Eye (tissue), 1 donor: ENCODE results near the gene EEF1AKMT3.

ENCODE experiments used
- DNase-seq: peaks from one replicate; pipeline ENCODE4 v3.0.0-alpha.2; 2015

Gene EEF1AKMT3

DNA sequence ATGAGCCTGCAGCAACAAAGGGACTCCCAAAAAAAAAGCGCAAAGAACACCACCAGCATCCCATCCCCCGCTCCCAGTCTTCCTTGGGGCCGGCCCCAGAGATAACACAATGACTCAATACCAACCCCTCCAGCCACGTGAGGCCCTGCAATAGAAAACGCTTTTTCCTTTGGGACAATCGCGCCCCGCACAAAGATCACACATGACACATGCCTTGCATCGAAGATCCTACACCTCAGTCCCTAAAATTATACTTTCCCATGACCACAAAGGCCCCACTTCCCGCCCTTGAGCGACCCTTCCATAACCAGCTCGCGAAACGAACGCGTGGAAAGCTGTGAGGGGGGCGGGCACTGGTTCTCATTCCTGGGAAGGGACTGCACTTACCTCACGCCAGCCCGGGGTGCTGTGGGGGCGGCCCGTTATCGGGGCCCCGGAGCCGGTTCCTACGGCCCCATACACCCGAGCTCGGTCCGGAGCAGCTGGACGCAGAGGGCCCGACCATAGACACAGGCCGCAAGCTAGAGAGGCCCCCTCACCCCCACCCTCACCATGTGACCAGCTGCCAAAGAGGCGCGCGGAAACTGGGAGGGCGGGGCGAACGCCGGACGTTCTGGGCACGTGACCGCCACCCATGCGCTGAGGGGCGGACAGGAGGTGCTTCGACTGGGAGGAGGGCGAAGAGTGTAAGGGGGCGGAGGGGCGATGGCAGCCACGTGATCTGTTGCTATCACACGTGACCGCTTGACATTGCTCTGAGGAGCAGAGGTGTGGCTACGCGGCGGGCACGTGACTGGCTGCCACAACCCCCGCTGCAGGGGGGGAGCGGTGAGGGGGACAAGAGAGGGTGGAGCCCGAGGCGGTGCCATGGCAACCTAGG lies 20.4 kb upstream of the EEF1AKMT3 start, which contains the start of gene CDK4:
TSS of gene CDK4 (minus strand) at position 523 of the 880 bp plus-strand sequence. CDS start 593 bp downstream, outside the sequence.
- peak; percentile 99 for DNase-seq

DNA sequence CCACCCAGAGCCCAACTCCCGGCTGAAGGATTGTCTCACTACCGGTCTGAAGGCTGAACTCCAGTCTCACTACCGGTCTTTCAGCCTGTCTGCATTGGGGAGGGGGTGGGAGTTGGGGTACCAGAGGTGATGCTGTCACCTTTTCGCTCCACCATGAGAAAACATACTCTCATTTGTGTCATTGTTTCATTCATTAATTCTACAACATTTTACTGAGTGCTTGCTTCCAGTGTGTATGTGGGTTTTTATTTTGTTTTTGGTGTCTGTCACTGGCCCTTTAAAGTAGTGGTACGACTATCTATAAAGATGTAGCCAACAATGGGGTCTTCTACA lies 19.8 kb upstream of the EEF1AKMT3 start:
- no peak for DNase-seq

DNA sequence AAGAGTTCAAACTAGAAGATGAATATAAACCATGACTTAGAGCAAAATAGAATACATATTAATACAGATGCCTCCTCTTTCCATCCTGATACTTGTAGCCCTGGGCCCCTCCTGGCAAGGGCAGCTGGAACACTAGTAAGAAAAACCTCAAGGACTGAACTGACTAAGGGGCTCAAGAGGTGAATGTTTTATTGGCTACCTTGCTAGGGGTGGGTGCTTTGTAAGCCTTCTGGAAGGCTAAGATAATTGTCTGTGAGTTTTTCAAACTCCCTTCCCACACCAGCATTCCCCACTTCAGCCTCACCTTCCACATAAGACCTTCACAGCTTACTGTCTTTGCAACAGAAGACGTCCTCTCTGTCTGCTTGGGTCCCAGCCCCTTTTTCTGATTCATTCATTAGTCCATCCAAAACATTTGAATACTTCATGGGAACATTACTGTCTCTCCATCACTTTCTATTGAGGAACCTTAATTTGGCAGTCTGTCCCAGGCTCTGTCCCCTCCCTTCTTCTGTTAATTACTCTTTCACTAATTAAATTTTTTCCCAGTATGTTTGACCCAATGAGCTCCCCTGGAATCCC lies 18.6 kb upstream of the EEF1AKMT3 start:
- DNase-seq, result no peak

DNA sequence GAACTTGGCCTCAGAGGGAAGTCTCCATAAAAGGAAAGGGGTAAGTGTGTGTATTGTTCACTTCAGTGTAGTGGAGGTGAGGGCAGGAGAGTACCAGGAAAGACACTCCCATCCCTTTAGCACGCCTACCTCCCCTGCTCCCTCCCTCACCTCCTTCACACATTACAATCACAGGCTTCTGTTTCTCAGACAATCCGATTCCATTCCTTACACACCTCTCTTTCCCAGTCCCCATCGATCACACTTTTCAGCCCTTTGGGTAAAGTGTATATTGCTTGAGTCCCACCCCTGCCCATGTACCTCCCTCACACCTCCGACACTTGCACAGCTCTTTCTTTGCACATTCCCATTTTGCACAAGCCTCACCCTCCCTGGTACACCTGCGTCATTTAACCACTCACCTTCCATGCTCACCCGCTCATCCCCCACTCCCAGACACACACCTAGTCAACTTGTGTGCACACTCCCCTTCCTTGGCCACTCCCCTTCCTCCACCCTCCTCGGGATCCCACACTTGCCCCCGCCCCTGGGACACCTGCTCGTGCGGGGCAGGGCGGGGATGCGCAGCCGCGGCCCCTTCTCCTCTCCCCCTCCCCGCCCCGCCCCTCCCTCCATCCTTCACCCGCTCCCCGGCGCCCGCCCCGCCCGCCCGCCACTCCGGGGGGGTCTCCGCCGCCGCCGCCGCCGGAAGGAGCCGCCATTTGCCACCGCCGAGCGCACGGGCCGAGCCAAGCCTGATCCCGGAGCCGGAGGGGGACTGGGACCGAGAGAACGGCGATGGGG lies 17.8 kb upstream of the EEF1AKMT3 start, which contains the start of gene MARCHF9:
TSS of gene MARCHF9 (plus strand) at position 693 of the 783 bp plus-strand sequence. CDS start 426 bp downstream, outside the sequence.
- peak; percentile 75 for DNase-seq

DNA sequence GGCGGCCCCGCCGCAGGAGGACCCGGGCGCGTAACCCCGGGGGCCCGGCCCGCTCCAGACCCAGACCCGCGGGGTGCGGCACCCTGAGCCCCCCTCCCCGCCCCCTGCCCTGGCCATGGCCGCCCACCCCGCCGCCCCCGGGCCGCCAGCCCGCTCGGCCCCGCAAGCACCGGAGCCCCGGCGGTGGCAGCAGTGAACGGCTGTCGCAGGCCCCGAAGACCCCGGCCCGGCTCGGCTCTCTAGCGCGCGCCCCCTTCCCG lies 17.3 kb upstream of the EEF1AKMT3 start:
- DNase-seq, result no peak

DNA sequence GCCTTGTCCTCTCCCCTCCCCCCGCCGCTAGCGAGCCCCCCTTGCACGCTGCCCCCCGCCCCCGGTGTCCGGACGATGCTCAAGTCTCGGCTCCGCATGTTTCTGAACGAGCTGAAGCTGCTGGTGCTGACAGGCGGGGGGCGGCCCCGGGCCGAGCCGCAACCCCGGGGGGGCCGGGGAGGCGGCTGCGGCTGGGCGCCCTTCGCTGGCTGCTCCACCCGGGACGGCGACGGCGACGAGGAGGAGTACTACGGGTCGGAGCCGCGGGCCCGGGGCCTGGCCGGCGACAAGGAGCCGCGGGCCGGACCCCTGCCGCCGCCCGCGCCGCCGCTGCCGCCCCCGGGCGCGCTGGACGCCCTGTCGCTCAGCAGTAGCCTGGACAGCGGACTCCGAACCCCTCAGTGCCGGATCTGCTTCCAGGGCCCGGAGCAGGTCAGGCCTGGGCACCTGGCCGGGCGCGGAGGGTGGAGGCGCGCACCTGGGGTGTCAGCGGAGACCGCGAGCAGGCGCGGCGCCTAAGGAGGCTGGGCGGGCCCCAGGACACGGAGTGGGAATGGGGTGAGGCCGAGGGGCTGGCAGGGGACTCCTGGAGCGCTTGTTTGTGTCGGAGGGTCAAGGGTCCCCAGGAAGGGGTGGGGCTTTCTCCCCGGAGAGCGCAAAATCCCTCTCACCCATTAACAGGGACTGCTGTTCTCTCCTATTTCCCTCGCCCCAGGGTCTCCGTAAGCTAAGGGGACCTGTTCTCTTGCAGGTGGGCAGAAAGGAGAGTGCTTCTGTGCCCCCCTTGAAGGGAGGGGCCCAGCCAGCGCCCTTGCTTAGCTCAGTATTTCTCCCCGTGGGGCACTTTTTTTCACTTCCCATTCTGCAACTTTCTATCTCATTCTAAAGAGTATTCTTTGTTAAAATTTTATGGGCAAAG lies 16.7 kb upstream of the EEF1AKMT3 start:
- DNase-seq, result peak; percentile 47

DNA sequence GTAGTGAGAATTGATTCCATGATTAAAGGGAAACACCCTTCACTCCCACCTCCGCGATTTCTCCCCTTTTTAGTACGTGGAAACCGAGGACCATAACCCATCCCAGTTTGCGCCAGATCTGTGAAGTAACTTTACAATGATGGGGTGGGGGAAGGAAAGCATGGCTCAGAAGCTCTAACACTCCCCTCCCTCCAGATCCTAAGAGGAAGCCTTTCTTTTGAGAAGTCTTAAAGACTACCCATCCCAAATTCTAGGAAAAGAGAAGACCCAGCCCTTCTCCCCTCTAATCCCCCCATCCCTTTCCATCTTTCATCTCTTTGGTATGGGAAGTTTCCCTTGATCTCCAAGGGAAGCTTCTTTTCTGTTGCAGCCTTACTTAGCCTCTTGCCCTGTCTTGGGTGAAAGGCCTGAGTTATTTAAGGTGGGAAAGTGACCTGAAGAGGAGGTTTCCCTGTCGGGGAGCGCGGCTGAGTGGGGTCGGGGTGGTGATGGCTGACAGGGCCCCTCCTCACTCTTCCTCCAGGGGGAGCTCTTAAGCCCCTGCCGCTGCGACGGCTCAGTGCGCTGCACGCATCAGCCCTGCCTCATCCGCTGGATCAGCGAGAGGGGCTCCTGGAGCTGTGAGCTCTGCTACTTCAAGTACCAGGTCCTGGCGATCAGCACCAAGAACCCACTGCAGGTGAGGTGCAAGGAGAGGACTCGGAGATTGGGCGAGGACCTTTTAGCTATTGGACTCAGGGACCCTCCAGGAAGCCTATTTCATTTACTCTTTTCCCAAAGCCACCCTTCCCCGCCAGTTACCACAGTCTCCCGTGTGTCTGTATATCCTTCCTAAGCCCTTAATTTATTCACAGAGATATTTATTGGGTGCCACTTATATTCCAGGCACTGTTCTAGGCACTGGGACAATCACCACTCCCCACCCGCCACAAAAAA lies 15.7 kb upstream of the EEF1AKMT3 start:
- peak; percentile 69 for DNase-seq

DNA sequence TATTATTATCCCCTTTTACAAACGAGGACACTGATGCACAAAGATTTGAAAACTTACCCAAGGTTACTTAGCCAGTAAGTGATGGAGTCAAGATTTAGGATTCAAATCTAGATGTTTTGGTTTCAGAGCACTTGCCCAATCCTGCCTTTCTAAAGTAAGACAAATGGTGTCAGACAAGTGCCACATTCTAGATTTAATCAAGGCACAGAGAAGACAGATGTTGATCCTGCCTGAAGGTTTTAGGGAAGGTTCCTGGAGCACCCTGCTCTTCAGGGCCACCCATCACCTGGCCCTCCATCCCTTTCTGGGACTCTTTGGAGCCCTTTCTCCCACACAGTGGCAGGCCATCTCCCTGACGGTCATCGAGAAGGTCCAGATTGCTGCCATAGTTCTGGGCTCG lies 14.6 kb upstream of the EEF1AKMT3 start:
- DNase-seq, result no peak

DNA sequence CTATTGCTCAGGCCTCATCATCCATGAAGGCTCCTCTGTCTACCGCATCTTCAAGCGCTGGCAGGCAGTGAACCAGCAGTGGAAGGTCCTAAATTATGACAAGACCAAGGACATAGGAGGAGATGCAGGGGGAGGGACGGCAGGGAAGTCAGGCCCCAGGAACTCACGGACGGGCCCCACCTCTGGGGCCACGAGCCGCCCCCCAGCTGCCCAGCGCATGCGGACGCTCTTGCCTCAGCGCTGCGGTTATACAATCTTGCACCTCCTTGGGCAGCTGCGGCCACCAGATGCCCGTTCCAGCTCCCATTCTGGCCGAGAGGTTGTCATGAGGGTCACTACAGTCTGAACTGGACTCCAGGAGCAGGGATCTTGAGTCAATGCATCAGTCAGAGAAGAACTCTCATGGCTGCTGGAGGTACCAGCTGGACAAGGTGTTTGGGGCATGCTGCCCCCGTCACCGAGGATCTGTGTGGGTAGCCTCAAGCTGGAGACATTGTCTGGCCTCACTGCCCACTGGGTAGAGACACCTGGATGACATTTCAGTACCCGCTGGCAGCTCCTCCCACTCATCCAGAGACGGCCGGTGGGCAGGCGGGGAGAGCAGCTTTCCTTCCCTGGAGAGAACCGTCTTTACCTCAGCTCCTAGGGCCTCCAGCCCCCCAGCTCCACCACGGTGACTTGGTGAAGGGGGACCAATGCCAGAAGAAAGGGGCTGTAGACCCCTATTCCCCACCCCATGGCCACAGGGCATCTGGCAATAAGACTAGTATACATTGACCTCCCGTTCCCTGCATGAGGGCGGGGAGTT lies 13.7 kb upstream of the EEF1AKMT3 start:
- no peak for DNase-seq

DNA sequence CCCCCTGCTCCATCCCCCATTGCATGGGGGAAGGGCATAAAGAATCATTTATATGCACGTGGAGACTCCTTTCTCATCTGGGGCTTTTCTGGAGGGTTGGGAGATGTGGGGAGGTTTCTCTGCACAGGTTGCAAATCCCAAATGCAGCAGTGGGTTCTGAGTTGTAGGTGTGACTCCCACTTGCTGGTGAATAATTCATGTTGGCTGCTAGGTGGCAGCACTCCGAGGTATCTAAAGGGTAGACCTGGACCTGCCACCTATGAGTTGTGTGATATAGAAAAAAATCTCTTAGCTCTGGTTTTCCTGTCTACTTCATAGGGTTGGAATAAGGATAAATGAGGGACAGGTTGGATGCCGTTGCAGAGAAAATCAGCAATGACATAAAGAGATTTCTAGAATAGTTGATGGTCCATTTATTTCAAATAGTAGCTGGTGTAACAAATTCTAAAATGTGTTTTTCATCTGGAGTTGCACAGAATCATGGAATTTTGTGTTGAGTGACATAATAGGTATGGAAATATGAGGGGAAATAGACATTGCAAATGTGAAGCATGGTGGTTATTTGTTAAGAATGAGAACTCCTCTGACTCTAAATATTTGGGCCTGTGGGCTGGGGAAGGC lies 12.9 kb upstream of the EEF1AKMT3 start:
- DNase-seq, result no peak

DNA sequence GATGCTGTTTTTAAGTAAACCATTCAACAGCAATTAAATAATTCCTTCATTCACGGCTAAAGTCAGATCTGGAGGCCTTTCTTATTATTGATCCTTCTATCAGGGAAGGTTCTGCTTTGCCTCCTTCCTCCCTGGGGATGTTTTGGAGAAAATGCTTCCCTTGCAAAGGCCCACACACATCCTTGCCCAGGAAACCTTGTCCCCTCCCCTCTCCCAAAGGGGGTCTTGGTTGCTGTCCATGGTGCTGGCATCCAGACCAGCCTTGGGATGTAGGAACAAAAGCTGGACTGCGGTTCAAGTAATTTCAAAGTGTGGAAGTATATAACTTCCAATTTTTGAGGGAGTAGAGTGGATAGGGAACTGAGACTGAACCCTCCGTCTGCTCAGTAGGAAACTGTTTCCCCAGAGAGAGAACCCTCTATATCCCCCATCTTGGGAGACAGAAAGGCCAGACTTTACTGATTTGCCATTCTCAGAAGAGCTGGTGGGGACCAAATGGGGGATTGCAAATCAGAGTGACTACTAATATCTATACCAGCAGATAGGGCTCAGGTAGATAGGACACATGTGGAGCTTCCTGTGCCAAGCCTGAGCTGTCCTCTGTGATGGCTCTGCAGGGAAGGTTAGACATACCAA lies 11.9 kb upstream of the EEF1AKMT3 start:
- peak; percentile 63 for DNase-seq

DNA sequence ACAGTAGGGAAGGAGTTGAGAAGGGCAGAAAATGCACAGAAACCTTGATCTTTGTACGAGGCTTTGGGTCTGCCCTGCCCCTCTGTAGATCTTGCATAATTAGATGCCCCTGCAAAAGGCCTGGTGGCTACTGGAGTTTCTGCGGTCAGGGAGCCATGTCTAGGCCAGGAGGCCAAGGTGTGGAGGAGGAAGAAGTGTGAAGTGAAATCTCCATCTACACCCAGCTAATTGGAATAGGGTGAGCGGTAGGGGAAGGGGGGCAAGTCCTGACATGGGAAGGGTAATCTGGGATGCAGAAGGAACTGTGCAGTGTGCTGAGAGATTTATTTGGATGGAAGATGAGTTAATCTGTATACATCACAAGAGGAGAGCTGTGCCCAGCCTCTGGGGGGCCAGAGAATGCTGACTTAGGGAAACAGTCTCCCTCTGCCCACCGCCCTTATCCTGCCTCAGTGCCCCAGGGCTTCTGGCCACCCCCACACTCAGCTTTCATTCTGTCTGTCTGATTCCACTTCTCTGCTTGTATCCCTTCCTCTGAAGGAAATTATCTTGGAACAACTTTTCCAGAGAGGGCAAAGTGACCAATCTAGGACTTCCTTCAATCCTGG lies 10.9 kb upstream of the EEF1AKMT3 start:
- DNase-seq, result no peak

DNA sequence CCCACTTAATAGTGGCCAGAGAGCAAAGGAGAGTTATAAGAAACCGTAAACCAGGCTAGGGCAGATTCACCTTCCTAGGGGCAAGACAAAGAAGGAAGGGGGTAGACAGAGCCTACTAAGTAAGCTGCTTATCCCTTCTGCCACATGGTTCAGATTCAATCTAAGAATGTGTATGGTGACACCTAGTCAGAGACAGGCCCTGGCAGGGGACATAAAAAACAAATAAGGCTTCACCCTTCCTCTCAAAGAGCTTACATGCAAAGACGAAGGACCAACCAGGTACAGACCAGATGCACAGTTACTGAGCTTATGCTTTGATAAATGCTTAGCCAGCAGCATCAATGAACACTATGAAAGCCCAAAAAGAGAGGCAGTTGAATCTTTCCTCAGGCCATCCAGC lies 10.0 kb upstream of the EEF1AKMT3 start:
- no peak for DNase-seq

DNA sequence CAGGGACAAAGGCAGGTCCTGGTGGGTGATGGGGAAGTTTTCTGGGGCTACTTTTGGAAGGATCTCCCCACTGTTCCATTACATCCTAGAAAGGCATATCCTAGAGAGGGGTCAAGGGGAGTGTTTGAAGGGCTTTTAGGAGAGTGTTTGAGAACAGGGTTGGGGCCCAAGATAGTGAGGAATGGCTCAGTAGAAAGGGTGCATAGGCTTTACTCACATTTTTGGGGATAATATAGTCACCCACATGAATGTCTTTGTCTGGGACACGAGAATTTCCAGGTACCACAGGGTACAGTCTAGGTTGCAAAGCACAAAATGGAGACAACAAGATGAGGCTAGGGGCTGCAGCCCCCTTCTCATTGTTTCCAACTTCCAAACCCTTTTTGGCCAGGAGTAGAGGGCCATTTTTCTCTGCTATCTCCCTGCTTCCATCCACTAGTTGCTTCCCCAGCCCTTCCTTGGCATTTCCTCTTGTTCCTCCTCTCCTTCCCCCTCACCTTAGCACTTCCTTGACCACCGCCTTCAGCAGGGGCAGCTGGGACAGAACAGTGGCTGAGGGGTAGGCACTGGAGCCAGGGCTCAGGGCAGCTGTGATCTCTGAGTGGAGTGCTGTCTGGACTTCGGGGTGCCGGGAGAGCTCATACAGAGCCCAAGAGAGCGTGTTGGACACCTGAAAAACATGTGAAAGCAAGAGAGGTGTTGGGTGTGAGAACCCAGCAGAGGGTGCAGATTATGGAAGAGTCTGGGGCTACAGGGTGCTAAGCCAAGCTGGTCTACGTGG lies 8.3 kb upstream of the EEF1AKMT3 start:
- no peak for DNase-seq

DNA sequence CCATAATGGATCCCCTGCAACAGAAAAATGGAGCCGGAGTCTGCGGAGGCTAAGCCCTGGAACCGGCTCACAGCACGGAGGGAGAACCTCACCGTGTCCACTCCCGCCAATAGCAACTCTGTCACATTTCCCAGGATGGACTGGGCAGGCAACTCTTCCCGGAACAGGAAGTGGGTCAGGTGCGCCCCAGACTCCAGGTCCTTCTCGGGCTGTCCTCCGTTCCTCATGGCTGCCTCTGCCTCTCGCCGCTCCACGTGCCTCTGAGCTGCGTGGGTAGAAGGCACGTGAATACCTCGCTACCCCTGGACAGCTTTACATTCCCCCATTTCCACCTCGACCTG lies 7.8 kb upstream of the EEF1AKMT3 start:
- DNase-seq, result no peak

DNA sequence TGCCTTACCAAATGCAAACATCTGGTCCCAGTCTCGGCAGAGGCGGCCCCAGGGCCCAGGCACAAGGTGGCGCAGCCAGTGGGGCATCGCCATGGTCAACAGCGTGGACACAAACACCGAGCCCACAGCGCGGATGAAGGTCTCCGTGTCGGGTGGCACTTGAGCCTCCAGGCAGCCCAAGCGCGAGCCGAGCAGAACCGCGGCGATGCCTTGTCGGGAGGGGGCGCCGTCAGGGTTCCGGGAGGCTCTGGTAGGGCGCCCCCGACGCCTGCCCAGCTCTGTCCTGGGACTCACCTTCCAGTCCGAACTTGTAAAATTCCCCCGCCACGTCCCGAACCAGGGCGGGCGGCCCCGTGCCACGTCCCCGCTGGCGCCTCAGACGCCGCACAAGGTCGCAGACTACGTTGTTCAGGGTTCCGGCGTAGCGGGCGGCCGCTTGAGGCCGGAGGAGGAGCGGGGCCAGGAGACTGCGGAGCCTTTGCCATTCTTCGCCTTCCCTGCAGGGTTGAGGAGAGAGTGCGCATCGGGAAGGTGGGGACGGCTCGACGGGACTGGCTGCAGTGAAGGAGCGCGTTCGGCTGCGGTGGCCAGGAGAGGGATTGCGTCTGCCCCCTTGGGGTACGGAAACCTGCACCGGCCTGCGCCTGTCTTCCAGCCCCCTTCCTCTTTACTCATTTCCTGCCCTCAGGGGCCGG lies 7.3 kb upstream of the EEF1AKMT3 start:
- DNase-seq, result peak; percentile 69

DNA sequence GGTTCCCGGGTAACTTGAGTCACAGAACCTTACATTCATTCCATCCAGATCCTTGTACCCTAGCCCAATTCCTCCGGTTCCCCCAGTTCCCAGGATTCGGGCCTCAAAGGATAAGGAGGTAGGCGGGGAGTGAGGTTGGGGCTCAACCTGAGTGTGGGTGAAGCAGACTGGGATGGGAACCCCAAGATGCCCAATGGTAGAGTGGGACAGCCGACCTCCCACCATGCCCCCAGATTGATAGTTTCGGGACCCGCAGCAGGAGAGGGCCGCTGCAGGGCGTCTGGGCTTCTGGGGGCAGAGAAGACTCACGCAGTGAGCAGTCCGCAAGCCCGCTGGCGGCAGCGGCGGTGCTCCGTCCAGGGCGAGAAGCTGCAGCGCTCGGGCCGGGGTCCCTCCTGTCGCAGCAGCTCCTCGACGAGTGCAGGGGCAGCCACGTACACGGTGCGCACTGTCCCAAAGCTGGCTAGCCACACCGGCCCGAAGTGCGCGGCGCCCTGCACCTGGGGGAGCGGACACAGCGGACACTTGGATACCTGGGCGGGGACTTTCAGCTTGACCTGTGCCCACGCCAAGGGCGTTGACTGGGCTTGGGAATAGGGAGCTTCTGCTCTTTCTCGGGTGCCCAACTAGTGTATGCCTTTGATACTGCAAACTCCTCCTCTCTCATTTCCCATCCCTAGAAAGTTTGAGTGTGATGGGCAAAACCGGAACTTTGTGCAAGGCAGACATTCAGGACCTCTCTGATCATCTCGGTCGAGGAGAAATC lies 6.5 kb upstream of the EEF1AKMT3 start:
- DNase-seq, result peak; percentile 33
